Left colon (tissue), 2 donors: ENCODE data around the gene CRACR2A. TPM values are rescaled to one million over a fixed set of nuclear protein-coding genes. Genes with fewer than 3 reads are reported as not detected.

Source experiments
- ATAC-seq: fragments of 200-7000 bp; cut with Tn5 transposase; one replicate; pipeline ENCODE4 v1.9.1; 2020; ENCODE audit warnings: mild to moderate bottlenecking, moderate library complexity
- DNase-seq, 2 donors: peaks; one replicate each; pipeline ENCODE4 v3.0.0-alpha.2; 2020
- intact Hi-C, 2 donors: fragments of 100-400 bp; cut with DNase I in 1 of 2; cut with micrococcal nuclease in 1 of 2; formaldehyde crosslinking; loops; one replicate each; pipeline versions ENCODE4 v1.11.2 to v1.14.0; 2022; cut with DNase I, micrococcal nuclease
- total RNA-seq, 2 donors: library from RNA; stranded (reverse); fragmentation: NEBNext Ultra II Directional; extraction: Animal tissue kit (Norgen Biotek cat#: 25700); gene quantifications; one replicate each; pipeline ENCODE4 v1.2.1, GENCODE V29; 2021
- donor health status: DM: no; HTN: no; CAD: no.
- donor health status: DM: yes; HTN: yes; CAD: no.

The CRACR2A gene
- total RNA-seq, 2 donors from 2014 or later, result 63.3 to 68.5 TPM

GRCh38 chr12:3668479-3669165, 84.3 kb downstream of the CRACR2A start:
- ATAC-seq (no peak), DNase-seq (no peak)
- intact Hi-C loops, result no loop called here

- ATAC-seq (no peak), DNase-seq (no peak)
- intact Hi-C loops, result no loop called here
These were observed 85.4 kb downstream of the CRACR2A start for GRCh38 chr12:3667485-3667884.

GRCh38 chr12:3666441-3666840, 86.5 kb downstream of the CRACR2A start:
- ATAC-seq (no peak), DNase-seq (no peak)
- intact Hi-C loops, result no loop called here

- ATAC-seq, result no peak
- DNase-seq, result no peak
- intact Hi-C loops, result no loop called here
These were observed 90.4 kb downstream of the CRACR2A start for GRCh38 chr12:3662521-3662921.

- ATAC-seq (peak; percentile 32), DNase-seq (no peak)
- intact Hi-C loops, result no loop called here
These were observed 91.9 kb downstream of the CRACR2A start for GRCh38 chr12:3661028-3661427.

GRCh38 chr12:3658327-3659163, 94.4 kb downstream of the CRACR2A start:
- ATAC-seq (peak; percentile 56), DNase-seq (peak; percentile 33 to 45)
- intact Hi-C loops, result loop anchor here in 1 of 2 donors (10.0 kb wide), 1 partner anchor 116 kb away; no protein-coding TSS in a partner anchor

- no peak for ATAC-seq
- DNase-seq, result no peak
- intact Hi-C loops, result loop anchor here in 1 of 2 donors (10.0 kb wide), 1 partner anchor 118 kb away; no protein-coding TSS in a partner anchor
These were observed 95.8 kb downstream of the CRACR2A start for GRCh38 chr12:3656946-3657622.

GRCh38 chr12:3655328-3655900, 97.5 kb downstream of the CRACR2A start:
- intact Hi-C loops, result loop anchor here in 1 of 2 donors (10.0 kb wide), 1 partner anchor 119 kb away; no protein-coding TSS in a partner anchor
- DNase-seq (peak in 1 of 2 donors; percentile 30), ATAC-seq (peak; percentile 71)

GRCh38 chr12:3651585-3652424, 101.1 kb downstream of the CRACR2A start:
- intact Hi-C loops, result loop anchor here in 1 of 2 donors (10.0 kb wide), 1 partner anchor 123 kb away; no protein-coding TSS in a partner anchor

GRCh38 chr12:3647504-3647903, 105.4 kb downstream of the CRACR2A start:
- ATAC-seq (no peak), DNase-seq (no peak)
- intact Hi-C loops, result no loop called here

More at GRCh38 chr12:3651585-3652424, 101.1 kb downstream of the CRACR2A start:
- ATAC-seq, result no peak
- no peak for DNase-seq

GRCh38 chr12:3646561-3647241, 106.2 kb downstream of the CRACR2A start:
- intact Hi-C loops, result no loop called here
- no peak for DNase-seq
- no peak for ATAC-seq

GRCh38 chr12:3645091-3645490, 107.8 kb downstream of the CRACR2A start:
- no peak for DNase-seq
- intact Hi-C loops, result no loop called here
- no peak for ATAC-seq

GRCh38 chr12:3644104-3644503, 108.8 kb downstream of the CRACR2A start:
- no peak for ATAC-seq
- intact Hi-C loops, result no loop called here
- DNase-seq, result no peak

- no peak for DNase-seq
- no peak for ATAC-seq
- intact Hi-C loops, result no loop called here
These were observed 111.4 kb downstream of the CRACR2A start for GRCh38 chr12:3641428-3642018.

GRCh38 chr12:3636328-3636727, 116.6 kb downstream of the CRACR2A start:
- DNase-seq (no peak), ATAC-seq (no peak)
- intact Hi-C loops, result no loop called here

GRCh38 chr12:3634348-3634747, 118.6 kb downstream of the CRACR2A start:
- no peak for DNase-seq
- intact Hi-C loops, result no loop called here
- no peak for ATAC-seq

- DNase-seq, result no peak
- intact Hi-C loops, result no loop called here
- ATAC-seq, result no peak
These were observed 119.5 kb downstream of the CRACR2A start for GRCh38 chr12:3633396-3633795.
